Breast epithelium (tissue), 4 donors: Measurements from ENCODE around the gene ROPN1L. TPM values are rescaled to one million over a fixed set of nuclear protein-coding genes. Genes with fewer than 3 reads are reported as not detected.

Experiments
- DNase-seq, 2 donors: peaks; one replicate each; pipeline ENCODE4 v3.0.0-alpha.2; 2019; ENCODE audit warnings: low spot score in 2 of 2
- H3K27ac ChIP-seq, 2 donors: fragments of 200-600 bp; sonication (generic) in 1 of 2; one replicate each; pipeline ENCODE4 v1.5.1; 2016 to 2019; ENCODE audit warnings: mild to moderate bottlenecking in 1 of 2
- H3K27me3 ChIP-seq, 2 donors: fragments of 200-600 bp; sonication (generic) in 1 of 2; one replicate each; pipeline versions ENCODE4 v1.5.1 to v1.6.0; 2017 to 2019; ENCODE audit warnings: control low read depth in 1 of 2, mild to moderate bottlenecking in 1 of 2
- H3K36me3 ChIP-seq: fragments of 200-600 bp; one replicate; pipeline ENCODE4 v1.5.1; 2019
- H3K4me1 ChIP-seq, 2 donors: fragments of 200-600 bp; sonication (generic); one replicate each; pipeline ENCODE4 v1.5.1; 2016 to 2019; ENCODE audit warnings: control low read depth in 1 of 2
- H3K4me3 ChIP-seq, 3 donors: fragments of 200-600 bp; sonication (generic); 1 replicate in 2 of 3; 2 replicates in 1 of 3; pipeline ENCODE4 v1.5.1; 2016 to 2019; ENCODE audit warnings: mild to moderate bottlenecking in 3 of 3, moderate library complexity in 2 of 3
- H3K9me3 ChIP-seq, 2 donors: fragments of 200-600 bp; sonication (generic) in 1 of 2; one replicate each; pipeline ENCODE4 v1.5.1; 2016 to 2019; ENCODE audit warnings: control low read depth in 1 of 2
- POLR2A ChIP-seq: fragments of 450-650 bp; IDR thresholded peaks from one replicate; pipeline ENCODE4 v1.6.1; 2016; ENCODE audit warnings: antibody characterized with exemption, mild to moderate bottlenecking, moderate library complexity
- POLR2AphosphoS5 ChIP-seq, 3 donors: sonication (generic); formaldehyde crosslinking; IDR thresholded peaks; one replicate each; pipeline ENCODE4 v1.6.1; 2017; ENCODE audit warnings: antibody characterized with exemption in 3 of 3
- intact Hi-C: fragments of 100-400 bp; cut with DNase I; formaldehyde crosslinking; loops from one replicate; pipeline ENCODE4 v1.15.1; 2023; ENCODE audit warnings: low total_unique reads
- total RNA-seq, 3 donors: library from RNA; depleted of rRNA; stranded (reverse); fragments of >200 nt; gene quantifications; one replicate each; pipeline ENCODE4 v1.1.0, GENCODE V29; 2016
- TF ChIP-seq, protein P1 (sequence below), 3 donors: fragments of 450-650 bp; IDR thresholded peaks; one replicate each; pipeline ENCODE4 v1.5.1; 2016 to 2017; ENCODE audit warnings: antibody characterized with exemption in 3 of 3, mild to moderate bottlenecking in 3 of 3, moderate library complexity in 3 of 3

Gene ROPN1L
- total RNA-seq, 3 donors from 2014 or later: 0.29 to 2.9 (median 0.48) TPM

DNA sequence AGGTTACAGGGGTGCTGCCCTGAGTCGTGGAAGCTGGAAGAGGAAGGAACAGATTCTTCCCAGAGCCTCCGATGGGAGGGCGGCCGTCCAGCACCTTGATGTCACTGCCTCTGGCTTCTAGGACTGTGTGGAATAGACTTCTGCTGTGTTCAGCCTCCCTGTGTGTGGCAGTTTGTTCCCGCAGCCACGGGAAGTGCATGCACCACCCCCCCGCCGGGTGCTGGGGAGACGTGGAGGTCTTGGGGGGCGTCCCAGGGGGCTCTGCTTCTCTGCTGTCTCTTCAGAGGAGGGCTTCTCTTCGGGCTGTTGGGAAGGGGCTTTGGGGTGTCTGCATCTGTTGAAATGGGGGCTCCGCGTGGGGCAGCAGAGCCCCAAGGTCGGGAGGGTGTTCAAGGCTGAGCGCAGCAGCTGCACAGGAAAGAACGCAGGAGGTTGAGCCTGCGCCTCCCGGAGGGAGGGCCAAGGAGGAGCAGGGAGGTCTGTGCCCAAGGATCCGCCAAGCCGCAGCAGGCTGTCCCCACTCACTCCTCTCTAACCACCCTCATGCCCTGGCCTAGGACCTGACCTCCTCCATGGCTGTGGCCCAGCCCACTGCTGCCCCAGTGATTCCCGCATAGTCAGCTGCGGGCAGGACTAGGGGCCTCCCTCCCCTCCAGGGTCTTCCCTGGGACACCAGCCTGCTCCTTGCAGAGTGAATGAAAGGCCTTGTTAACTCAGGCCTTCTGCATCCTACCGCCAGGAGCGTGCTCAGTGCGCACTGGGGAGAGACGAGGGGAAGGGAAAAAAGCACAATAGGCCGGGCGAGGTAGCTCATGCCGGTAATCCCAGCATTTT is 45.0 kb downstream of the ROPN1L start:
- H3K27ac ChIP-seq: peak overlapping the region in 1 of 2 donors; percentile 68
- intact Hi-C loops: no loop called here
- no peak for DNase-seq

DNA sequence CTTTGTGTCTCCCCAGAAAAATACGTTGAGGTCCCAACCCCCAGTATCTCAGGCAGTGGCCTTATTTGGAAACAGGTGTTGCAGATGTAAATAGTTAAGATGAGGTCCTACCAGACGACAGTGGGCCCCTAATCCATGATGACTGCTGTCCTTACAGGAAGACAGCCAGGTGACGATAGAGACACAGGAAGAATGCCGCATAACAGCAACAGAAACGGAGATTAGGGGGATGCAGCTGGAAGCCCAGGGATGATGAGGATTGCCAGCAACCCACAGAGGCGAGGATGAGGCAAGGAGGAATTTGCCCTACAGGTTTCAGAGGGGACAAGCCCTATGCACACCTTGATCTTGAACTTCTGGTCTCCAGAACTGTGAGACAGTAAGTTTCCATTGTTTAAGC is 46.5 kb downstream of the ROPN1L start:
- H3K27me3 ChIP-seq: no peaks in the 10 kb centered on the region
- TF ChIP-seq POLR2AphosphoS5 (IDR thresholded peaks at IDR 0.05): no peak
- no peak for TF ChIP-seq POLR2A
- TF ChIP-seq, protein P1, sequence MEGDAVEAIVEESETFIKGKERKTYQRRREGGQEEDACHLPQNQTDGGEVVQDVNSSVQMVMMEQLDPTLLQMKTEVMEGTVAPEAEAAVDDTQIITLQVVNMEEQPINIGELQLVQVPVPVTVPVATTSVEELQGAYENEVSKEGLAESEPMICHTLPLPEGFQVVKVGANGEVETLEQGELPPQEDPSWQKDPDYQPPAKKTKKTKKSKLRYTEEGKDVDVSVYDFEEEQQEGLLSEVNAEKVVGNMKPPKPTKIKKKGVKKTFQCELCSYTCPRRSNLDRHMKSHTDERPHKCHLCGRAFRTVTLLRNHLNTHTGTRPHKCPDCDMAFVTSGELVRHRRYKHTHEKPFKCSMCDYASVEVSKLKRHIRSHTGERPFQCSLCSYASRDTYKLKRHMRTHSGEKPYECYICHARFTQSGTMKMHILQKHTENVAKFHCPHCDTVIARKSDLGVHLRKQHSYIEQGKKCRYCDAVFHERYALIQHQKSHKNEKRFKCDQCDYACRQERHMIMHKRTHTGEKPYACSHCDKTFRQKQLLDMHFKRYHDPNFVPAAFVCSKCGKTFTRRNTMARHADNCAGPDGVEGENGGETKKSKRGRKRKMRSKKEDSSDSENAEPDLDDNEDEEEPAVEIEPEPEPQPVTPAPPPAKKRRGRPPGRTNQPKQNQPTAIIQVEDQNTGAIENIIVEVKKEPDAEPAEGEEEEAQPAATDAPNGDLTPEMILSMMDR (IDR thresholded peaks at IDR 0.05): no peak
- H3K4me3 ChIP-seq: no peak overlapping the region
- no peaks in the 10 kb centered on the region for H3K4me1 ChIP-seq
- intact Hi-C loops: no loop called here
- H3K36me3 ChIP-seq: no peaks in the 10 kb centered on the region
- no peak overlapping the region for H3K27ac ChIP-seq
- DNase-seq: no peak
- no peaks in the 10 kb centered on the region for H3K9me3 ChIP-seq

More for the DNA sequence above, 45.0 kb downstream of the ROPN1L start:
- no peak overlapping the region for H3K4me3 ChIP-seq
- H3K27me3 ChIP-seq: no peaks in the 10 kb centered on the region
- H3K4me1 ChIP-seq: no peaks in the 10 kb centered on the region
- TF ChIP-seq POLR2AphosphoS5 (IDR thresholded peaks at IDR 0.05) (no peak), POLR2A (no peak)
- TF ChIP-seq, protein P1 (IDR thresholded peaks at IDR 0.05): no peak
- H3K9me3 ChIP-seq: no peaks in the 10 kb centered on the region
- H3K36me3 ChIP-seq: no peaks in the 10 kb centered on the region

DNA sequence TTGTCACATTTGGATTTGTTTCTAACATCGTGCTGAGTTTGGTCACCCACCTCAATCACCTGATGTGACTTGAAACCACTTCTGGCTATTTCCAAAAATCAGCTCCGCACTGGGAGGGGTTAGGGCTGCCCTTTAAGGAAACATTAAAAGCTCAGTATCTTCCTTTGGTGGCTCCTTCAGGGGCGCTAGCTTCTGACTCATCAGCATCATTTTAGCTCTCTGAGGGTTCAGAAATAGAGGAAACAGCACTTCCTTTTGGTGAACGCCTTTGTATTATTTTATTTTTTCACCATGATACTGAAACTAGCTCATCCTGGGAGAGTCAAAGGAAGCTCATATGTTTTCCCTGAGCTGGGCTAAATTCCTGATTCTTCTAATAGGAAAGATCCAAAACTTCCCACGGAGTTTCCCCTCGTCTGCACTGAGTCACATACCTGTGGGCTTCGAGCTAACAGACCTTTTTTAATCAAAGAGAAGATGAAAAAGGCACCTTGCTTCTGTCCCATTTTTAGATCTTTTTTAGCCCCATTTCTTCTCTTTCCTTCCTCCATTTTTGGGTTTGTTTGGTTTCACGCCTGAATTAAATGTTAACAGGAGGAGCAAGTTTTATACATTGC is 48.2 kb downstream of the ROPN1L start:
- TF ChIP-seq POLR2AphosphoS5 (IDR thresholded peaks at IDR 0.05) (no peak), POLR2A (no peak)
- TF ChIP-seq, protein P1 (IDR thresholded peaks at IDR 0.05): no peak
- no peak for DNase-seq
- no peak overlapping the region for H3K4me3 ChIP-seq
- H3K27ac ChIP-seq: no peak overlapping the region
- H3K36me3 ChIP-seq: no peaks in the 10 kb centered on the region
- H3K27me3 ChIP-seq: no peaks in the 10 kb centered on the region
- intact Hi-C loops: no loop called here
- H3K9me3 ChIP-seq: peaks cover 10 to 17% of the 10 kb centered on the region in 2 donors
- H3K4me1 ChIP-seq: no peaks in the 10 kb centered on the region

DNA sequence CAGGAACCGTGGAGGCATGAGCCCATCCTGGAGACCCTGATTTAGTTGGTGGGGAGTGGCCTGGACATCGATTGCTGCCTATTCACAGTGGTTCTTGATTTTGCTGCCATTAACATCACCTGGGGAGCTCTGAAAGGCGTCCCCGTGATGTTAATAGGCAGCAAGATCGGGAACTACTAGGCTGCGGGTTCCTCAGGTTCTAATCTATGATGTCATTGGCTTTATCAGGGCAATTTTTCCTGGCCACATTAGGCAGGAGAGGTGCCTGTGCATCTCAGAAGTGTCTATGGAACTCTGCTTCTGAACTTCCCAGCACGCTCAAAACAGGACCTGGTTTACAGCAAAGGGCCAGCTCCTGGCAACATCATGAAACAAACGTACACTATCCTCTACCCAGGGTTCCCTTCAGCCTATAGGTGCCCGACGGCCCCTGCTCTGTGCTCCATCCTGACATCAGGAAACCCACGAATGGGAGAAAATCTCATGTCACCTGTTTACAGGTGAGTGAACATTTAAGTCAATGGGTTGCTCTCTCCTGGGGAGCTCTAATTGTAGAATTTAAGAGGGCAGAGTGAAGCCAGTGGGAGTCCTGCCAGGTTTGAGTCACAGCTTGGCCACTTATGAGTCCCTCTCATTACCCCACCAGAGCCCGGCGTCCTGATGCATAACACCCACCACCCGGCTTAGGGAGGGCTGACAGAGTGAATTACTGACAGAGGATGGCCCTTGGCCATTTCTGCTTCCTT is 49.4 kb downstream of the ROPN1L start:
- no peak for DNase-seq
- H3K9me3 ChIP-seq: peaks cover 13 to 19% of the 10 kb centered on the region in 2 donors
- intact Hi-C loops: no loop called here
- H3K4me1 ChIP-seq: no peaks in the 10 kb centered on the region
- no peak for TF ChIP-seq POLR2AphosphoS5 (IDR thresholded peaks at IDR 0.05)
- TF ChIP-seq POLR2A: no peak
- TF ChIP-seq, protein P1 (IDR thresholded peaks at IDR 0.05): no peak
- H3K36me3 ChIP-seq: no peaks in the 10 kb centered on the region
- no peak overlapping the region for H3K27ac ChIP-seq
- no peaks in the 10 kb centered on the region for H3K27me3 ChIP-seq
- no peak overlapping the region for H3K4me3 ChIP-seq
